ENCODE data around the gene NOTCH3. TPM values are rescaled to one million over a fixed set of nuclear protein-coding genes. Genes with fewer than 3 reads are reported as not detected.

Gene NOTCH3
- total RNA-seq, 1 experiment from 2014 or later, result 39.4 TPM

GRCh38 chr19:15126131-15126910, 74.5 kb downstream of the NOTCH3 start:
- Histone ChIP-seq H3K79me2 (ENCODE audit: insufficient read depth, low read length) (peaks cover 30% of the 10 kb centered on the region), H3K4me3 (replicated peaks in 1 of 2; ENCODE audit: low read depth in 1 of 2, low read length in 2 of 2) (peak overlapping the region; percentile 82 to 90), H3K4me1 (ENCODE audit: control insufficient read depth in 1 of 2, insufficient read depth in 2 of 2, low read length in 2 of 2) (peaks cover 12 to 30% of the 10 kb centered on the region in 2 experiments; a peak in 3 of 4 replicates), H3K9me3 (ENCODE audit: control insufficient read depth in 1 of 2, insufficient read depth in 1 of 2, low read depth in 1 of 2, low read length in 2 of 2) (no peaks in the 10 kb centered on the region), H2AFZ (ENCODE audit: low read depth, low read length, poor library complexity, severe bottlenecking) (no peak overlapping the region), H3K36me3 (ENCODE audit: control insufficient read depth in 1 of 2, insufficient read depth in 2 of 2, low read length in 2 of 2) (peaks cover 0 to 4% of the 10 kb centered on the region in 2 experiments; a peak in 2 of 4 replicates), H3K9me2 (ENCODE audit: insufficient read depth) (no peaks in the 10 kb centered on the region), H3K9ac (ENCODE audit: low read length) (peak overlapping the region; percentile 94), H4K20me1 (ENCODE audit: insufficient read depth) (no peaks in the 10 kb centered on the region), H3K27me3 (ENCODE audit: insufficient read depth, low read length) (no peaks in the 10 kb centered on the region), H3K27ac (ENCODE audit: low read depth, low read length) (peak overlapping the region; percentile 76; the same call in 1 of the 2 replicates), H3K4me2 (ENCODE audit: low read length) (peak overlapping the region; percentile 97)
- no peak for ATAC-seq
- TF ChIP-seq CTCF (IDR thresholded peaks at IDR 0.05 in 2 of 3, conservative IDR thresholded peaks at IDR 0.05 in 1 of 3; ENCODE audit: borderline replicate concordance in 1 of 3, insufficient read depth in 1 of 3, low read depth in 2 of 3, low read length in 2 of 3) (no peak), TCF7L2 (IDR thresholded peaks at IDR 0.05; ENCODE audit: borderline replicate concordance, extremely low read depth, insufficient read depth, insufficient read length) (no peak), SP1 (IDR thresholded peaks at IDR 0.05; ENCODE audit: low read depth) (no peak), ZNF274 (IDR thresholded peaks at IDR 0.05; ENCODE audit: low read depth, low read length) (no peak), RAD21 (IDR thresholded peaks at IDR 0.05; ENCODE audit: low read depth) (no peak), POLR2A (IDR thresholded peaks at IDR 0.05; ENCODE audit: borderline replicate concordance, extremely low read depth, insufficient read depth, insufficient read length) (no peak), CEBPB (IDR thresholded peaks at IDR 0.05; ENCODE audit: low read depth) (no peak), ZBTB33 (IDR thresholded peaks at IDR 0.05; ENCODE audit: extremely low read depth, insufficient replicate concordance, low read length) (no peak), SRF (IDR thresholded peaks at IDR 0.05; ENCODE audit: low read depth) (no peak), FOSL1 (IDR thresholded peaks at IDR 0.05; ENCODE audit: low read depth) (no peak), SIN3A (IDR thresholded peaks at IDR 0.05; ENCODE audit: low read depth) (no peak), EGR1 (IDR thresholded peaks at IDR 0.05; ENCODE audit: low read depth) (no peak)
- no peak for DNase-seq (ENCODE audit: low read depth, low spot score)
- intact Hi-C loops (cut with micrococcal nuclease), result no loop called here
- ChIA-PET RAD21 (ENCODE audit: low non-redundant PET in 1 of 2, low total read pairs in 2 of 2, uncharacterized antibody in 2 of 2, unreplicated experiment in 2 of 2) (interaction anchor here in 1 of 2 experiments (1.0 kb wide), 1 partner anchor 25 kb away, joined by 5 read pairs; no protein-coding TSS in a partner anchor), POLR2A (interaction anchor here (0.9 to 1.3 kb wide), 5 partner anchors 14 to 251 kb away, joined by 3 to 4 read pairs (median 3); no protein-coding TSS in a partner anchor), CTCF (interaction anchor here (1.6 kb wide), 1 partner anchor 25 kb away, joined by 5 read pairs; no protein-coding TSS in a partner anchor)
- BruUV-seq (replicated peaks), result TSS peak; percentile 97
